ENCODE results near the gene RHOT2.

GRCh38 chr16:693364-693763 is 25.4 kb downstream of the RHOT2 start:
- no peak for TF ChIP-seq SAP30 (IDR thresholded peaks at IDR 0.05; ENCODE audit: insufficient read depth, insufficient replicate concordance, low read length)
- TF ChIP-seq CHD2 (IDR thresholded peaks at IDR 0.05; ENCODE audit: low read length), result no peak
- TF ChIP-seq CTCF (IDR thresholded peaks at IDR 0.05; ENCODE audit: control extremely low read depth in 1 of 3, insufficient read depth in 1 of 3, low read depth in 1 of 3, low read length in 3 of 3), result no peak

All from H1 (cell line).